GM19035 (cell line): ENCODE results near the gene SF3A1.
A peak's percentile ranks its signal among the peaks of the same experiment; 100 is the strongest.
"Not testable (repeated sequence)": the region's sequence is repeated elsewhere in the genome, so short reads cannot be mapped to it uniquely, and the experiment has no call there.

Source experiments
- ATAC-seq: cut with Tn5 transposase; IDR thresholded peaks from one replicate; pipeline ENCODE4 v1.9.1; 2021; ENCODE audit not compliant: unreplicated experiment

SF3A1 gene, protein sequence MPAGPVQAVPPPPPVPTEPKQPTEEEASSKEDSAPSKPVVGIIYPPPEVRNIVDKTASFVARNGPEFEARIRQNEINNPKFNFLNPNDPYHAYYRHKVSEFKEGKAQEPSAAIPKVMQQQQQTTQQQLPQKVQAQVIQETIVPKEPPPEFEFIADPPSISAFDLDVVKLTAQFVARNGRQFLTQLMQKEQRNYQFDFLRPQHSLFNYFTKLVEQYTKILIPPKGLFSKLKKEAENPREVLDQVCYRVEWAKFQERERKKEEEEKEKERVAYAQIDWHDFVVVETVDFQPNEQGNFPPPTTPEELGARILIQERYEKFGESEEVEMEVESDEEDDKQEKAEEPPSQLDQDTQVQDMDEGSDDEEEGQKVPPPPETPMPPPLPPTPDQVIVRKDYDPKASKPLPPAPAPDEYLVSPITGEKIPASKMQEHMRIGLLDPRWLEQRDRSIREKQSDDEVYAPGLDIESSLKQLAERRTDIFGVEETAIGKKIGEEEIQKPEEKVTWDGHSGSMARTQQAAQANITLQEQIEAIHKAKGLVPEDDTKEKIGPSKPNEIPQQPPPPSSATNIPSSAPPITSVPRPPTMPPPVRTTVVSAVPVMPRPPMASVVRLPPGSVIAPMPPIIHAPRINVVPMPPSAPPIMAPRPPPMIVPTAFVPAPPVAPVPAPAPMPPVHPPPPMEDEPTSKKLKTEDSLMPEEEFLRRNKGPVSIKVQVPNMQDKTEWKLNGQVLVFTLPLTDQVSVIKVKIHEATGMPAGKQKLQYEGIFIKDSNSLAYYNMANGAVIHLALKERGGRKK

GRCh38 chr22:30356449-30357235 is at the start of gene SF3A1, which contains the start of gene CCDC157:
TSS of gene SF3A1 (minus strand) at chr22:30356894. CDS start at chr22:30356792, 102 bp downstream.
TSS of gene CCDC157 (plus strand) at chr22:30357007. CDS start at chr22:30366001, 8,994 bp downstream.
- peak; percentile 96 for ATAC-seq

GRCh38 chr22:30406400-30406799 is 49.7 kb upstream of the SF3A1 start:
- ATAC-seq = no peak

DNA sequence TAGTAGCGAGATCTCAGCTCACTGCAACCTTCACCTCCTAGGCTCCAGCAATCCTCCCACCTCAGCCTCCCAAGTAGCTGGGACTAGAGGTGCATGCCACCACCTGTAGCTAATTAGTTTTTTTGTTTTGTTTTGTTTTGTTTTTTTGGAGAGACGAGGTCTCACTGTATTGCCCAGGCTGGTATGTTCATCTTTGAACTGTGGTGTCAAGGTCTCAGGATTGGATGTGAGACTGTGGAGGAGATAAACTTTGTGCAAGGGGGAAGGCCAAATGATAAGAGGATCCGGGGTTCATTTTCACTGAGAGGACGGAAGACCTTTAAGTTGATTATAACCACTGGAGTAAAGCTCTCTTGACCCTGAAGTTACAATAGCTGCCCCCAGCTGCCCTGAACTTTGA is 49.0 kb upstream of the SF3A1 start:
- no peak for ATAC-seq

DNA sequence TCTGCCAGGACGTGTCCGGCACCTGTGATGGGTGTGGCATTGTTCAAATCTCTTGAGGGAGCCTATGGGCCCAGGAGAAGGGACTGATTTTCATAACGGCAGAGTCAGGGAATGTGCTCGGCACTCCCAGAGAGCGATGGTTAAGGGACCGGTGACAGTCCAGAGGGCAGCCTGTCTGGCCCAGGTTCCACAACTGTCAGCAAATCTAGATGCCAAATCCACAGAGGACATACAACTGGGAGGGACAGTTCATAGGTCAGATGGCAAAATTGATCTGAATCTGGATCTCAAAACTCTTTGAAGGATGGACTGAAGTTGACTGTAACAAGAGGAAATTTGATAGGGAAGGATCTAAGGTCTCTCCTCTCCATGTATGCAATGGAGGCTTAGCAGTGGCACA is 47.6 kb upstream of the SF3A1 start:
- ATAC-seq = no peak

- not testable (repeated sequence) for ATAC-seq
Observed at GRCh38 chr22:30402766-30403104, 46.0 kb upstream of the SF3A1 start.

GRCh38 chr22:30402028-30402765 is 45.5 kb upstream of the SF3A1 start:
- ATAC-seq = no peak

GRCh38 chr22:30401024-30401423 is 44.3 kb upstream of the SF3A1 start:
- ATAC-seq = not testable (repeated sequence)

GRCh38 chr22:30400159-30400558 is 43.5 kb upstream of the SF3A1 start:
- ATAC-seq = no peak

- ATAC-seq = no peak
Observed at GRCh38 chr22:30399718-30400117, 43.0 kb upstream of the SF3A1 start.

GRCh38 chr22:30398685-30399680 is 42.3 kb upstream of the SF3A1 start:
- ATAC-seq = no peak

DNA sequence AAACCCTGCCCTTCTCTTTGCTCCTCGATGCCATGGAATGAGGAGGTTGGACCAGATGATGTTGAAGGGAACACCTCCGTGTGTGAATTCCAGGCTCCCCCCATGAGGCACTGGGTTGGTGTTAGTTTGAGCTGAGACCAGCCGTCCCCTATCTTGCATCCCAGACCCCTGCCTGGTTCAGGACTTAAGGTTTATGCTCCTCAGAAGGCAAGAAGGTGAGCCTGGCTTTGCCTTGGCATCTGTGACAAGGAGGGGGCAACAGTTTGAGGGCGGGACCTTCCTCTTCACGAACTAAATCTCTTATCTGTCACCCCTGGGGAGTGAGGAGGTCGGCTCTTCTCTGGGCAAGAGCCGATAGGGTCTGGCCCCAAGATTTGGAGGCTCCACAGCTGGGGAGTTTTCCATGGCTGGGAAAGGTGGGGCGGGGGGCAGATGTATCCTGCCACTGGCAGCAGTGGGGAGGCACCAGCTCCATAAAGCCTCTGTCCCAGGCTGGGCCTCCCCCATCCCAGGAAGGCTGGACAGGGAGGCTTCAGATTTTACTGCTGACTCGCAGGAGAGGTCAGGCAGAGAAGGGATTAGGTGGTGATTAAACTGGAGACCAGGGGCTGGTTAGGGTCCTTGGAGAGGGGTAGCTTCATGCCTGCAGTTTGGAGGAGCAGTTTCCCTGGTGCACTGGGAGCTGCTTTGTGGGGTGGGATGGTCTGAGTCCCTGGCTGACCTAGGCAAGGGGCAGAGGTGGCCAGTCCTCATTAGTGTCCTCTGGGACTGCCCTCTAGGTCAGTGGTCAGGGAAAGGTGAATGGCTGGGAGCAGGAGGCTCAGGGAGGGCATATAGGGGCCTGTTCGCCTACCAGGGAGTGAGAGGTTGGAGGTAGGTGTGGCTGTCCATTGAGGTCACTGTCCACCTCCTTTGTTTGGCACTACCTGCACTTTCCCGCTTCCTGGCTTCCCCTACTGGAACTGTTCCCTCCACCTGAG is 41.3 kb upstream of the SF3A1 start:
- ATAC-seq = no peak

DNA sequence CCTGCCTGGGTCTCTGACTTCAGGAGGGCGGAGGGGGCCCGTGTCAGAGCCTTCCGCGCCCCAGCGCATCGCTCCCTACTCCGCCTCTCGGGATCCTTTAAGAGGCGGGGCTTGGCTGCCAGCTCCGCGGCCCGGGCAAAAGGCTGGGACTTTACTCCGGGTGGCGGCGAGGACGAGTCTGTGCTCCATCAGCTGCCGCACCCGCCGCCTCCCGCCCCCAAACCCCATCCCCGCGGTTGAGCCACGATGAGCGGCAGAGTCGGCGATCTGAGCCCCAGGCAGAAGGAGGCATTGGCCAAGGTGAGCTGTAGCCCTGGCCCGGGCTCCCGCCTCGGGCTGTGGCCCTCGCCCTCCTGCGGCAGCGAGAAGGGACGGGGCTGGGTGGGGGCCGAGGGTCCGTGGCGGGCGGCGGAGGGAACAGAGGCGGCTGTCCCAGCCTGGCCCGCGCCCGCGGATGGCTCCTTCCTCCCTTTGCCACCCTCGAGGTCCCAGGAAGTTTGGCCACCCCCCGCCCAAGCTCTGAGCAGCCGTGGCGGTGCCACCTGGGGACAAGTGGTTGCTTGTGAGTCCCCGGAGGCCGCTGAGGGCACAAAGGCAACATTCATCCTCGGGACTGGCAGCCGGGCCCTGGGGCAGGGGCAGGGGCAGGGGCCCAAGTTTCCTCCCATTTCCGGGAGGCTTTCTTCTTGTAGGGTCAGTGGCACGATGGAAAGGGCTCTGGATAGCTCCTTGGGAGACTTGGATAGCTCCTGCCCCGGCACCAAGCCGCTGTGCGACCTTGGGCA is 40.4 kb upstream of the SF3A1 start, which contains the start of gene SEC14L2:
TSS of gene SEC14L2 (plus strand) at position 148 of the 785 bp plus-strand sequence. CDS start at position 247, 99 bp downstream.
- no peak for ATAC-seq

DNA sequence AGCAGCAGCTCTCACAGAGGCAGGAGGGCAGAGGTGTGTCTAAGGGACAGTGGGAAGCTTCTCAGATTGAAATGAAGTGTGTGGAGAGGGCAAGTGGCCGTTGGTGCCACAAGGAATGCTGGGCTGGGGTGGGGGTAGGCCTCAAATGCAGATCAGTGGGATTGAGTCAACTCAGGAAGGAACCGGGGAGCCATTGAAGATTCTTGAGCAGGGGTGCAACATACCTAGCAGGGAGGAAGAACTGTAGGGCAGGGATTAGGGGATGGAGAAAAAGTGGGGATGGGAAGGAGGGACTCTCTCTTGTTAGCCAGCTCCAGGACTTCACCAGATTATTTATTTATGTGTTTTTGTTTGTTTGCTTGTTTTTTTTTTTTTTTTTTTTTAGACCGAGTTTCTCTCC is 37.2 kb upstream of the SF3A1 start:
- ATAC-seq = no peak

DNA sequence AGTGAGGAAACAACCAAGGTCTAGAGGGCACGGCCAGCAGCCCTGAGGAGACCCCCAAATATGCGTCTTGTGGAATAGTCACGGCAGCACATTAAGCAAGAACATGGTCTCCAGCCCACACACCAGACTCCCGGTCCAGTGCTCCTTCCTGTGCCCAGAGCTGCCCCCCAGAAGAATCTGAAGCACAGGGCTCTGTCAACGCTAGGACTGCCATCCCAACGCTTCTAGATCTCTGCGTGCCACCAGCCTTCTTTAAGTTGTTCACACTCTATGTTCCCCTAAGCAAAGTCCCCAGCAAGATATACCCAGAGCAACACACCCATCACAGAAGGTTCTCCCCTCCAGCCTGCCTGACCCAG is 36.6 kb upstream of the SF3A1 start:
- no peak for ATAC-seq

DNA sequence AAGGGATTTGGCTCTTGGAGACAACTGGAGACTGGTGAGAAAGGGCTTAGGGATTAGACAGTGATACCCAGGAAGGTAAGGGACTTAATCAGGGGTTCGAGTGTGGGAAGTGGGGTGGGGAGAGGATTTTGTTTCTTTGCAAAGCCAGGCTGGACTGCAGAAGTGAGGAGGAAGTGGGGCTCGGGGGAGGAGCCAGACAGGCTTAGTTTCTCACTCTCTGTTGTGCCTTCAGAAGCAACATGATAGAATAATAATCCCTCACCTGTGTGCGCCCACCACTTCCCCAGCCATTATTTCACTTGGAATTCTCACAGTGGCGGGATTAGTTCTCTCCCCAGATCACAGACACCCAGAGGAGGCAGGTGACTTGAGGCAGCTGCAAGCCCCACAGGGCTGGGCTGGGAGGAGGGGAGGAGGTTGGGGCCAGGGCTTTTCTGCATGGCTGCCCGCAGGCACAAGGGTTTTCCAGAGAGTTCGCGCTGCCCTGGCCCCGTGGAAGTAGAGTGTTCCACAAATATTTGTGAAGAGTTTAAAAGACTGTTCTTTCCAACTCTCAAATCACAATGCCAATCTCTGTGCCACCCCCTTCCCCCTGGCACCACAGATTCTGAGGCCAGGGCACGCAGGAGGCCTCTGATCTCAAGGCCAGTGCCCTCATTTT is 36.1 kb upstream of the SF3A1 start:
- no peak for ATAC-seq

DNA sequence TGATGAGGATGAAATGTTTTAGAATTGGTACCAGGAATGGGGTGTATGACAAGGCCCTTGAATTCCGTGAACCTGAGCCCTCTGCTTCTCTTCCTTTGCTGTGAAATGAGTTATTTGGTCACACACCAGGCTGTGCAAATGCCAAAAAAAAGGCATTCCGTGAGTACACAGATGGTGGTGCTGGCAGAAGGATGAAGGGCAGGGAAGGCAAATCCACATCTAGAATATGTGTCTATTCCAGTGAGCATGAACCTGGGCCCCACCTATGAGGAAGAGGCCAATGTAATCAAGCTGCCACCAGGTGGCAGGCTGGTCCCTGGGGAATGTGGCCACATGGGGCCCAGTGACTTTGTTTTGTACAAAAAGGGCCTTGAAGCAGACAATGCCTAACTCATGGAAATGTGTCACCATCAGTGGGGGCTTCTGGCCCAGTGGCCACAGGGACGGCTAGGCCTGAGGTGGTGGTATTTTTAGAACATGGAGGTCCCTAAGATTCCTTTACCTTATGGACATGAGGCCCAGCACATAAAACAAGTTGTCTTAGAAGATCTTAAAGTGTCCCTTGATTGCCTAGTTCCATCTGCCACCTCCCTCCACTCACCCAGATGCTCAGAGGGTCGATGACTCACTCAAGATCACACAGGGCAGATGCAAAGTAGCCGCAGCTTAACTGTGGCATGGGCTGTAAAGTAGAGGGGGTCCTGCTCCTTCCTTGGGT is 34.4 kb upstream of the SF3A1 start:
- ATAC-seq = no peak
